GM18861 (cell line): ENCODE results near the gene FCHO1.
"Not testable (repeated sequence)": the region's sequence is repeated elsewhere in the genome, so short reads cannot be mapped to it uniquely, and the experiment has no call there.

ENCODE experiments used
- ATAC-seq: cut with Tn5 transposase; IDR thresholded peaks from one replicate; pipeline ENCODE4 v1.9.1; 2021; ENCODE audit not compliant: unreplicated experiment

The FCHO1 gene

GRCh38 chr19:17761148-17761547 lies 9.9 kb downstream of the FCHO1 start:
- ATAC-seq: no peak

DNA sequence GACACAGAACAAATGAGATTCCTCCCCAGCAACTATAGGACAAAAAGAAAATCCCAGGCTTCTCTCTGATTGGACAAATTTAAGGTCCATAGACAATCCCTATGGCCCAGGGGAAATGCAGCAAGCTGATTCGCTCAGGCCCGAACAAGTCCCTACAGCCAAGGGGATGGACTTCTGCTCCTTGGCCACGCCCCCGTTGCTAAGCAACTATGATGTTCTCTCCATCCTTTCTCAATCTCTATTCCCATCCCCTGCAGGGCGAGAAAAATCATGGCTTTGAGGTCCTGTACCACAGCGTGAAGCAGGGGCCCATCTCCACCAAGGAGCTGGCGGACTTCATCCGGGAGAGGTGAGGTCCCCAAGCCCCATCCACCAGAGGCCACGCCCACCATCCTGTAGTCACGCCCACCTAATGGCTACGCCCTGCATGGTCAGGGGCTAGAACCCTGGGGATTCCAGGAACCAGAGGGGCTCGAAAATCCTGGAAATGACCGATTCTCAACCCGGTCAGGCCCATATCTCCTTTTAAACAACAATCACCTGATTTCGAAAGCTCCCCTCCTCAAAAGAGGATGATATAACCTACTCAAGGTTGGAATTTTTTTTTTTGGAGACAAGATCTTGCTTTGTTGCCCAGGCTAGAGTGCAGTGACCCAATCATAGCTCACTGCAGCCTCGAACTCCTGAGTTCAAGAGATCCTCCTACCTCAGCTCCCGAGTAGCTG lies 11.4 kb downstream of the FCHO1 start:
- ATAC-seq: no peak

GRCh38 chr19:17764348-17764747 lies 13.1 kb downstream of the FCHO1 start:
- ATAC-seq: no peak

GRCh38 chr19:17765069-17765618 lies 13.9 kb downstream of the FCHO1 start:
- no peak for ATAC-seq

GRCh38 chr19:17766543-17767131 lies 15.4 kb downstream of the FCHO1 start:
- ATAC-seq: no peak

DNA sequence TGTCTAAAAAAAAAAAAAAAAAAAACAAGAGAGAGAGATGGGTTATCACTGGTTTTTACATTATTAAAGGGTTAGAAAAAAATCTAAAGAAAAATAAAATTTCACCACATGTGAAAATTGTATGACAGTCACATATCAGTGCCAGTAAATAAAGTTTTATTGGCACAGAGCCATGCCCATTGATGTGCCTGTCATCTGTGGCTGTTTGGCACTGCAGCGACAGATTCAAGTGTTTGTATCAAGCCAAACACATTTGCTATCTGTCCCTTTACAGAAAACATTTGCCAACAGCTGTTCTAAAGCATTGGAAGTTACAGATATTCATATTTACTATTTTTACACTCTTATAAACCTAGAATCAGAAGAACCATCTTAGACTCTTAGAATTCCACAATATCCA lies 16.3 kb downstream of the FCHO1 start:
- no peak for ATAC-seq

- ATAC-seq: no peak
Measured at GRCh38 chr19:17770613-17771012, 19.3 kb downstream of the FCHO1 start.

GRCh38 chr19:17772172-17772571 lies 20.9 kb downstream of the FCHO1 start:
- no peak for ATAC-seq

DNA sequence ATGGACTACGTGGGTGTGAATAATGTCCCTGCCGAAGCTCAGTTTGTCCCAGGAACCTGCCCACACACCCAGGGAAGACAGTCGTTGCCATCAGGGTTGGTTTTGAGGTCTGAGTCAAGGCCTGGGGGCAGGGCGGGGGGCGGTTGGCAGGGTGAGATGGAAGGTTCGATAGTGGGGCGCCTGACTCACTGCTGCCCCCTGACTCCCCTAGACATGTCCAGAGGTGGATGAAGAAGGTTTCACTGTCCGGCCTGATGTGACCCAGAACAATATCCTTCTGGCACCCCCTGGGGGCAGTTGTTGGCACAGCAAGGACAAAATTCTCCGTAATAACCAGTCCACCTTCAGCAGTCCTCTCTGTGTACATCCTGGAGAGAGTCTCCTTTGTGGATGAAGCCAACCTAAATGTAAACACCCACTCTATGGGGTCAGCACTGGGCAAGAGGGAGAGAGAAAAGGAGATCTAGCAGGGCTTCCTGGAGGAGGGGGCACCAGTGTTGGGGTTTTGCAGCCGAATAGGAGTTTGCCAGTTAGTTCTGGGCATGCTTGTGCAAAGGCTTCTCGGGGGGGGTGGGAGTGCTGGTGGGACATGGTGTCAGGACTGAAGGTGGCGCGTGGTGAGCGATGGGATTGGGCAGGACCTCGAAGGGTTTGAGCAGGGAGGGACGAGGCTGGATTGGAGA lies 24.1 kb downstream of the FCHO1 start:
- ATAC-seq: no peak

- peak; percentile 71 for ATAC-seq
Measured at GRCh38 chr19:17775991-17776803, 24.9 kb downstream of the FCHO1 start.

- ATAC-seq: not testable (repeated sequence)
Measured at GRCh38 chr19:17777840-17778239, 26.6 kb downstream of the FCHO1 start.

DNA sequence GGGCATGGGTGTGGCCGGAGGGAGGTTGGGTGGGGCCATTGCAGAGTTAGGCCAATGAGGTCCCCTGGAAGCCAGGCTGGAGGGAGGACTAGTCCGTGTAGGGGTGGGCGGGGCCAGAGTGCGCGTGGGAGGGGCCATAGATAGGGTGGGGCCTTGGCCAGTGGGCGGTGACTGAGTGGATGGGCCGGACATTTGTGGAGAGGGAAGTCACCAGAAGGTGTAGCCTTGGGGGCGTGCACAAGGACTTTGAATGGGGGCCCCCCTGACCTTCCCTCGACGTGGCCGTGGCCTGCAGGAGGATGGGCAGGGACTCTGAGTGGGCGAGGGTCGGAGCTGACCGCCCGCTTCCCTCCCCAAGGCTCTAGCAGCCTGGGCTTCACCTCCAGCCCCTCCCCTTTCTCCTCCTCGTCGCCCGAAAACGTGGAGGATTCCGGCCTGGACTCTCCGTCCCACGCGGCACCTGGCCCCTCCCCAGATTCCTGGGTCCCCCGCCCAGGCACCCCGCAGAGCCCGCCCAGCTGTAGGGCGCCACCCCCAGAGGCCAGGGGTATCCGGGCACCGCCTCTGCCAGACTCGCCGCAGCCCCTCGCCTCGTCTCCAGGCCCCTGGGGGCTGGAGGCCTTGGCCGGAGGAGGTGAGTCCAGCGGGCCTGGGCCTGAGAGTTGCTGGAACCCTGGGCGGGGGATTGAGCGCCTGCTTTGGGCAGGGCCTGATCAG lies 27.1 kb downstream of the FCHO1 start:
- no peak for ATAC-seq

- no peak for ATAC-seq
Measured at GRCh38 chr19:17778968-17779929, 28.0 kb downstream of the FCHO1 start.

- no peak for ATAC-seq
Measured at GRCh38 chr19:17780781-17781180, 29.5 kb downstream of the FCHO1 start.

GRCh38 chr19:17783721-17784120 lies 32.4 kb downstream of the FCHO1 start:
- ATAC-seq: not testable (repeated sequence)

DNA sequence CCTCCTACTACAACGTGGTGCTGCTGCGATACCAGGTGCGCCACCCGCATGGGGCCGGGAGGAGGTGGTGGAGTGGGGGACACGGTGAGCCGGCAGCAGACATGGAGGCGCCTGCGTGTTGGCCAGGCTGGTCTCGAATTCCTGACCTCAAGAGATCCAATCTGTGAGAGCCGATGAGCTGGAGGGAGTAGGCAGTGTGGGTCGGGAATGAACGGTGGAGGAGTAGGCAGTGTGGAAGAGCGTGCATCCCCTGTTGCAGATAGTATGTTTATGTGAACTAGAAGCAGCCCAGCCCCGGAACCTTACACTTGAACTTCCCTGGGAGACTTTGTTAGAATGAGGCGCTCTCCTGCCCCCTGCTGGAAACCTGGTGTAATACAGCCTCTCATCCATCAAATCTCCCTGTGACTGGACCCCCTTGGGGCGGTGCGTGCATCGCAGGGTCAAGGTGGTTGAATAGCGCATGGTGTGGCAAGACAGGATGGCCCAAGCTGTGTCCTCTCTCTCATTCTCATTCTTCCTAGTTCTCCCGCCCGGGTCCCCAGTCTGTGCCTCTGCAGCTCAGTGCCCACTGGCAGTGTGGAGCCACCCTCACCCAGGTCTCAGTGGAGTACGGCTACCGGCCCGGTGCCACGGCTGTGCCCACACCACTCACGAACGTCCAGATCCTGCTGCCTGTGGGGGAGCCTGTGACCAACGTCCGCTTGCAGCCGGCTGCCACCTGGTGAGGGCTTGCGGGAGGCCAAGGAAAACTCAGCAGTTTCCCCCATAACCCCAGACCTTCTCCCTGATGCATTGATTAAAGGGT lies 33.1 kb downstream of the FCHO1 start:
- no peak for ATAC-seq

- ATAC-seq: no peak
Measured at GRCh38 chr19:17787274-17787913, 36.1 kb downstream of the FCHO1 start.

DNA sequence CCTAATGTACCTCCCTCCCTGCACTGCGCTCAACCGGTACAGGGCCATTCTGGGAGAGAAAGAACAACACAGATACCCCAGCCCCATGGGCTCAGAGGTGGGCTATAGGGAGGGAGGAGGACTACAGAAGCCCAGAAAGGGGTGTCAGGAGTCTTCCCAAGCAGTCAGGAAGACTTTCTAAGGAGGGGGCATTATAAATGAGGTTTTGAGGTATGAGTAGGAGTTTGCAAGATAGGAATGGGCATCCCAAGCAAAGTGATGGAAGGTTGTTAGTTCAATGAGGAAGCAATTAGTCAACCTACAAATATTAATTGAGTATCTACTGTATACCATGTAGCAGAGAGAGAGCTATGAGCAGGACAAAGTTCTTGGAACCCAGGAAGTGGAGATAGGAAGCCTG lies 37.4 kb downstream of the FCHO1 start:
- no peak for ATAC-seq
